HUES64 (cell line): Measurements from ENCODE around the gene SPSB1.
"Not testable (repeated sequence)": the region's sequence is repeated elsewhere in the genome, so short reads cannot be mapped to it uniquely, and the experiment has no call there.

Experiments
- H3K27ac ChIP-seq: 2 replicates; pipeline ENCODE4 v1.7.0; 2013; ENCODE audit warnings: low read depth, low read length, inconsistent platforms
- H3K27me3 ChIP-seq: 2 replicates; pipeline ENCODE4 v1.6.1; 2013; ENCODE audit warnings: mild to moderate bottlenecking, low read length; ENCODE audit not compliant: insufficient read depth
- H3K36me3 ChIP-seq: 2 replicates; pipeline ENCODE4 v1.6.1; 2013; ENCODE audit warnings: mild to moderate bottlenecking, low read length; ENCODE audit not compliant: insufficient read depth
- H3K4me1 ChIP-seq: 2 replicates; pipeline ENCODE4 v1.6.1; 2013; ENCODE audit warnings: mild to moderate bottlenecking, low read length, moderate library complexity; ENCODE audit not compliant: insufficient read depth
- H3K4me3 ChIP-seq: 2 replicates; pipeline ENCODE4 v1.5.1; 2013; ENCODE audit warnings: mild to moderate bottlenecking, low read length, moderate library complexity
- H3K9ac ChIP-seq: 2 replicates; pipeline ENCODE4 v1.6.1; 2013; ENCODE audit warnings: mild to moderate bottlenecking, low read depth, low read length
- H3K9me3 ChIP-seq: 2 replicates; pipeline ENCODE4 v1.6.1; 2013; ENCODE audit warnings: low read depth, low read length; ENCODE audit not compliant: insufficient read depth
- WGBS: fragments of 150-250, 120-280 bp; methylation state at CpG from one replicate; pipeline ENCODE4 v1.1.7; 2013; ENCODE audit warnings: missing lambda C conversion rate; 5-methylcytosine and 5-hydroxymethylcytosine counted together

The SPSB1 gene

DNA sequence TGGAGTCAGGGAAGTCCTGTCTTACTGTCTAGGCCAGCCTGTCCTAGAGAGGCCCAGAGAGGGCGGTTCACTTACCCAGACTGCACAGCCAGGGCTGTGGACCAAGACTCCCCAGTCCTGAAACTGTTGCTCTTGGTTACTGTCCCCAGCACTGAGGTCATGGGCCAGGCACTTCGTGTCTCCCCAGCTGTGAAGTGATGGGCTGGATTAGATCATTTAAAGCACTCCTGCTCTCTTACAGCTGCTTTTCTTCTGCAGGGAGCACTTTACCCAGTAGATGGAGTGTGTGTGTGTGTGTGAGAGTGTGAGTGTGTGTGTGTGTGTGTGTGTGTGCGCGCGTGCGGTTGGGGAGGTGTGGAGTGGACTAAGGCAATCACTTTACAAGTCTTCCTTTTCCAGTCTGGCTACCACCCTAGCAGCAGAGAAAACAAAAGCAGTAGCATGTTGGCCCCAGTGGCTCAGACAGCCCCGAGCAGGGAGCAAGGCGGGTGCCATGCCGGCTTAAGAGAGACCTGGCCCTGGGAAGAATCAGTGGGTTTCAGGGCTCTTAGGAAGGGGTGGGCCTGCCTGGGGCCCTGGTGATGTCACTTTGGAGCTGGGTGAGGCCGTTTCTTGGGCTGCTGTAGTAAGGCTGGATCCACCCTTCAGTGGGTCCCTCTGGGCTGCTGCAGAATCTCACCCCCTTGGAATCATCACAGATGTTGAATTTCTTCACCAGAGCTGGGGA lies 2.4 kb downstream of the SPSB1 start:
- no peaks in the 10 kb centered on the region for H3K9me3 ChIP-seq
- no peak overlapping the region for H3K4me3 ChIP-seq
- H3K9ac ChIP-seq, result no peak overlapping the region
- H3K27ac ChIP-seq, result no peak overlapping the region
- WGBS, result 75% methylated on average over 10 of the region's 10 CpGs
- no peaks in the 10 kb centered on the region for H3K36me3 ChIP-seq
- H3K4me1 ChIP-seq, result no peaks in the 10 kb centered on the region
- peaks cover 22% of the 10 kb centered on the region for H3K27me3 ChIP-seq

- WGBS, result 88% methylated on average over 9 of the region's 9 CpGs
- Histone ChIP-seq H3K9ac (no peak overlapping the region), H3K9me3 (no peaks in the 10 kb centered on the region), H3K4me1 (no peaks in the 10 kb centered on the region), H3K27me3 (peaks cover 22% of the 10 kb centered on the region), H3K36me3 (no peaks in the 10 kb centered on the region), H3K4me3 (no peak overlapping the region), H3K27ac (no peak overlapping the region)
Observed at GRCh38 chr1:9295884-9296283, 3.2 kb downstream of the SPSB1 start.

DNA sequence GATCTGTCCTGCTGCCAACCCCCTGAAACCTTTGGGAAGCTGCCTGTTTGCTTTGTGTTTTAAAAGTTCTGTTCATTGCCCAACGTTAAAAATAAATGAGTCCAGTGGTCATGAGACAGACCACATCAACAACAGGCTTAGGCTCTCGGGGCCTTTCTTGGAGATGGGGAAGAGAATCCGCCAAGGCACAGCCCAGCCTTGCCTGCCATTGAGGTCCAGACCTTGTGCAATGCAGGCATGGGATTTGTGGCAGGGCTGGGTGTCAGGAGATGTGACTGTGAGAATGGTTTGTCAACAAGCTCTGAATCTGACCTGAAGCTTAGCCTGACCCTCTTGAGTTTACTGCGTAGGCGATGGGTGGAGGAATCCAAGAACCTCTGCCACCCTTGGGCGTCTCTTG lies 4.2 kb downstream of the SPSB1 start:
- Histone ChIP-seq H3K4me1 (no peaks in the 10 kb centered on the region), H3K27me3 (peaks cover 18% of the 10 kb centered on the region), H3K36me3 (no peaks in the 10 kb centered on the region), H3K27ac (no peak overlapping the region), H3K9ac (no peak overlapping the region), H3K4me3 (no peak overlapping the region), H3K9me3 (no peaks in the 10 kb centered on the region)
- WGBS, result 89% methylated on average over 6 of the region's 6 CpGs

- WGBS, result 65% methylated on average over 8 of the region's 9 CpGs
- Histone ChIP-seq H3K9me3 (no peaks in the 10 kb centered on the region), H3K4me1 (no peaks in the 10 kb centered on the region), H3K27me3 (peaks cover 13% of the 10 kb centered on the region), H3K9ac (no peak overlapping the region), H3K4me3 (no peak overlapping the region), H3K36me3 (no peaks in the 10 kb centered on the region), H3K27ac (no peak overlapping the region)
Observed at GRCh38 chr1:9297831-9298230, 5.1 kb downstream of the SPSB1 start.

DNA sequence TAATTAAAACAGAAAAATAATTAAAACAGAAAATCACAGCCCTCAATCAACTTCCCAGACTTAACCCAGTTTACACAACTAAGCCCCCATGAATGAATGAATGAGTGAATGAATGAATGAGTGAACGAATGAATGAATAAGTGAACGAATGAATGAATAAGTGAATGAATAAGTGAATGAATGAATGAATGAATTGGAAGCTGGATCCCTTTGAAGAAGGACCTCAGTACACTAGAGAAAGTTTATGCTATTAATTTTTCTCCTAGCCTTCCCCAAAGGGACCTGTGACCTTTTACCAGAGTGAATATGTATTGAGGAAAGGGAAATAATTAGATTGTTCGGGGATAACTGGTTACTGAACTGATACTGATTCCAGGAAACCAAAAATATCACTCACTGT lies 5.6 kb downstream of the SPSB1 start:
- Histone ChIP-seq H3K27ac (no peak overlapping the region), H3K9me3 (no peaks in the 10 kb centered on the region), H3K4me1 (no peaks in the 10 kb centered on the region), H3K27me3 (peaks cover 13% of the 10 kb centered on the region), H3K9ac (no peak overlapping the region), H3K4me3 (no peak overlapping the region), H3K36me3 (no peaks in the 10 kb centered on the region)
- WGBS, result 0% methylated on average over 3 of the region's 3 CpGs

DNA sequence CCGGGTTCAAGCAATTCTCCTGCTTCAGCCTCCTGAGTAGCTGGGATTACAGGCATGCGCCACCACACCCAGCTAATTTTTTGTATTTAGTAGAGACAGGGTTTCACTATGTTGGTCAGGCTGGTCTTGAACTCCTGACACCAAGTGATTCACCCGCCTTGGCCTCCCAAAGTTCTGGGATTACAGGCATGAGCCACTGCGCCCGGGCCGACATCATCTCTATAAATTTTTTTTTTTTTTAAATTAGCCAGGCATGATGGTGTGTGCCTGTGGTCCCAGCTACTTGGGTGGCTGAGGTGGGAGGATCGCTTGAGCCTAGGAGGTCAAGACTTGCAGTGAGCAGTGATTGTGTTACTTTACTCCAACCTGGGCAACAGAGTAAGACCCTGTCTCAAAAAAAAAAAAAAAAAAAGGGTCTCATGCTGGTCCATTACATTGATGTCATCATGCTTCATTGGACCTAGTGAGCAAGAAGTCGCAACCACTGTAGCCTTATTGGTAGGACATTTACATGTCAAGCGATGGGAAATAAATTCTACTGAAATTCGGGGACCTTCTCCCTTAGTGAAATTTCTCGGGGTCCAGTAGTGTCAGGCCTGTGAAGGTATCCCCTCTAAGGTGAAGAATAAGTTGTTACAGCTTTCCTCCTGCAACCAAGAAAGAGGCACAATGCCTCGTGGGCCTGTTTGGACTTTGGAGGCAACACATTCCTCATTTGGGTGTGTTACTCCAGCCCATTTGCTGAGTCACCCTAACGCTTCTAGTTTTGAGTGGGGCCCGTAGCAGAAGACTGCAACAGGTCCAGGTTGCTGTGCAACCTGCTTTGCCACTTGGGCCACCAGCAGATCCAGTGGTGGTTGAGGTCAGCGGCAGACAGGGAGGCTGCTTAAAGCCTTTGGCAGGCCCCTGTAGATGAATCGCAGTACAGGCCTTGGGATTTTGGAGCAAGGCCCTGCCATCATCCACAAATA lies 7.2 kb downstream of the SPSB1 start:
- H3K27me3 ChIP-seq, H3K9me3 ChIP-seq, H3K4me3 ChIP-seq, H3K27ac ChIP-seq, H3K9ac ChIP-seq, H3K4me1 ChIP-seq, H3K36me3 ChIP-seq: not testable (repeated sequence)
- 94% methylated on average over 14 of the region's 16 CpGs for WGBS

- Histone ChIP-seq H3K9ac (no peak overlapping the region), H3K27me3 (no peaks in the 10 kb centered on the region), H3K4me1 (no peaks in the 10 kb centered on the region), H3K27ac (no peak overlapping the region), H3K36me3 (no peaks in the 10 kb centered on the region), H3K9me3 (no peaks in the 10 kb centered on the region), H3K4me3 (no peak overlapping the region)
- 90% methylated on average over 6 of the region's 6 CpGs for WGBS
Observed at GRCh38 chr1:9300573-9300972, 7.9 kb downstream of the SPSB1 start.

DNA sequence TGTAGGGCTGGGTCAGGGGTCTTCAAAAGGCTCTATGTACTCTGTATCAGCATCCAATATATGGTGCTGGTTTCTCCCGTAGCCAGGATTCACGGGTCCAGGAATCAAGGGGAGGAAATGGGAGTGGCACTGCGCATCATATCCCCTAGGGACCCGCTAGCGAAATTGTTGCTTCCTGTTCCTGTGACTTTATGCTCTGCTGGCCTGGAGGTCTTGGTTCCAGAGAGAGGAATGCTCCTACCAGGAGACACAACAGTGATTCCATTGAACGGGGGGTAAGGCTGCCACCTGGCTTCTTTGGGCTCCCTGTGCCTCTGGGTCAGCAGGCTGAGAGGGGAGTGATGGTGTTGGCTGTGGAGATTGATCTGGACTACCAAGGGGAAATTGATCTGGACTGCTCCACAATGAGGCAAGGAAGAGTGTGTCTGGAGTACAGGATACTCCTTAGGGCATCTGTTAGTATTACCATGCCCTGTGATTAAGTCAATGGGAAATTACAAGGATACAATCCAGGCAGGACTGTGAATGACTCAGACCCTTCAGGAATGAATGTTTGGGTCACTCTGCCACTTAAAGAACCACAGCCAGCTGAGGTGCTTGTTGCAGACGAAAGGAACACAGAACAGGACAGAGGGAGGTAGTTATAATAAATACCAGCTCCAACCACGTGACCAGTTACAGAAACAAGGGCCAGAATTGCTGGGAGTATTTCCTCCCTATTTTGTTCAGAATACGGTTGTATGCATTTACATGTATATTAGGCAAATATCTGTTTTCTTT lies 10.2 kb downstream of the SPSB1 start:
- Histone ChIP-seq H3K27me3 (no peaks in the 10 kb centered on the region), H3K27ac (no peak overlapping the region), H3K4me1 (no peaks in the 10 kb centered on the region), H3K36me3 (no peaks in the 10 kb centered on the region), H3K9me3 (no peaks in the 10 kb centered on the region), H3K9ac (no peak overlapping the region), H3K4me3 (no peak overlapping the region)
- WGBS, result 75% methylated on average over 7 of the region's 9 CpGs

DNA sequence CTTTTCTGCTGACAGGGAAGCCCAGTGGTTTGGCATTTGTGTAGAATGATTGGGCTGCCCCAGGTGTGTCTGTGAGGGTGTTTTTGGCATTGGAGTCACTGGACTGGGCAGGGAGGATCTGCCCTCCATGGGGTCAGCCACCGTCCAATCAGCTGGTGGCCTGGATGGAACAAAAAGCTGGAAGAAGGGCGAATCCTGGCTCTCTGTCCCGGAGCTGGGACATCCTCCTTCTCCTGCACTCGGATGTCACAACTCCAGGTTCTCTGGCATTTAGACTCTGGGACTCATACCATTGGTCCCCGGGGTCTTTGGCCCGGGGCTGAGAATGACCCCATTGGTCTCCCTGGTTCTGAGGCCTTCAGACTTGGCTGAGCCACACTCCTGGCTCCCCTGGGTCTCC lies 11.2 kb downstream of the SPSB1 start:
- H3K4me1 ChIP-seq, result no peaks in the 10 kb centered on the region

DNA sequence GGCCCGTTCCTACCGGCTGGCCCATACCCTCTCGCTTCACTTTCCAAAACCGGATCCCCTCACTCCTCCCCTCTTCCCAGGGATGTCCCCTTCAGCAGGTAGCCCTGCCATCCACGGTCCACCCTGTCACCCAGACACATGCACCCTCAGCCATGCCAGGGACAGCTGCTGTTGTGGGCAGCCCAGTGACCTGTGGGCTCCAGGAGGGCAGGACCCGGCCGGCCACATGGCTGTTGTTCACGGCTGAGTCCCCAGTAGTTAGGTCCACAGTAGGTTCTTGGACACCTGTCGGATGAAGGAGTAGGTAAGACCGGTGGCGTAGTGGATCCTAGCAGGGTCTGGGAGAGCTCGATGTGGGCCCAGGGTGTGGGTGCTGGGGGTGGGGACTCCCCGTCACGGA lies 12.5 kb downstream of the SPSB1 start:
- Histone ChIP-seq H3K4me1 (no peaks in the 10 kb centered on the region), H3K27ac (no peak overlapping the region), H3K36me3 (no peaks in the 10 kb centered on the region), H3K4me3 (no peak overlapping the region), H3K9me3 (no peaks in the 10 kb centered on the region), H3K9ac (no peak overlapping the region), H3K27me3 (no peaks in the 10 kb centered on the region)
- WGBS, result 94% methylated on average over 14 of the region's 14 CpGs

More for the DNA sequence above, 11.2 kb downstream of the SPSB1 start:
- WGBS, result 91% methylated on average over 6 of the region's 6 CpGs
- no peaks in the 10 kb centered on the region for H3K36me3 ChIP-seq
- no peak overlapping the region for H3K27ac ChIP-seq
- no peaks in the 10 kb centered on the region for H3K27me3 ChIP-seq
- H3K4me3 ChIP-seq, result no peak overlapping the region
- no peak overlapping the region for H3K9ac ChIP-seq
- H3K9me3 ChIP-seq, result no peaks in the 10 kb centered on the region

DNA sequence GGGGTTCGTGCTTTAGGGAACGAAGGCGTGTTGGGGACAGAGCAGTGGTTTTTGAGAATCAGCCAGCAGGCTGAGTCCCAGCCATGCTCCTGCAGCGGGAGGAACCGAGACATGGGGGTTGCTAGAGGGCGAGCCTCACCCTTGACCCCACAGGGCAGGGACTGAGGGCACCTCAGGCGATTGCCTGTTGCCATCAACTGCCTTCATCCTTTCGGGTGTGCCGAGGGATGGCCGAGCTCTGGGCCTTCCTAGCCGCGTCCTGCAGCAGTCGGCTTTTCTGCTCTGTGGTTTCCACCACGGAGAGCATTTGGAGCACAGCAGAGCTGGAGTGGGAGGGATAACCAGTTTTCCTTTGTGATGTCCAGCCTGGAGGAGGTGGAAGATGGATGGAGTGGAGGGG lies 13.3 kb downstream of the SPSB1 start:
- no peaks in the 10 kb centered on the region for H3K36me3 ChIP-seq
- no peaks in the 10 kb centered on the region for H3K4me1 ChIP-seq
- H3K27ac ChIP-seq, result no peak overlapping the region
- no peaks in the 10 kb centered on the region for H3K27me3 ChIP-seq
- WGBS, result 93% methylated on average over 14 of the region's 14 CpGs
- H3K4me3 ChIP-seq, result no peak overlapping the region
- no peak overlapping the region for H3K9ac ChIP-seq
- no peaks in the 10 kb centered on the region for H3K9me3 ChIP-seq
